ENCODE data around the gene AIP.
"Not testable (repeated sequence)": the region's sequence is repeated elsewhere in the genome, so short reads cannot be mapped to it uniquely, and the experiment has no call there.

Gene AIP

DNA sequence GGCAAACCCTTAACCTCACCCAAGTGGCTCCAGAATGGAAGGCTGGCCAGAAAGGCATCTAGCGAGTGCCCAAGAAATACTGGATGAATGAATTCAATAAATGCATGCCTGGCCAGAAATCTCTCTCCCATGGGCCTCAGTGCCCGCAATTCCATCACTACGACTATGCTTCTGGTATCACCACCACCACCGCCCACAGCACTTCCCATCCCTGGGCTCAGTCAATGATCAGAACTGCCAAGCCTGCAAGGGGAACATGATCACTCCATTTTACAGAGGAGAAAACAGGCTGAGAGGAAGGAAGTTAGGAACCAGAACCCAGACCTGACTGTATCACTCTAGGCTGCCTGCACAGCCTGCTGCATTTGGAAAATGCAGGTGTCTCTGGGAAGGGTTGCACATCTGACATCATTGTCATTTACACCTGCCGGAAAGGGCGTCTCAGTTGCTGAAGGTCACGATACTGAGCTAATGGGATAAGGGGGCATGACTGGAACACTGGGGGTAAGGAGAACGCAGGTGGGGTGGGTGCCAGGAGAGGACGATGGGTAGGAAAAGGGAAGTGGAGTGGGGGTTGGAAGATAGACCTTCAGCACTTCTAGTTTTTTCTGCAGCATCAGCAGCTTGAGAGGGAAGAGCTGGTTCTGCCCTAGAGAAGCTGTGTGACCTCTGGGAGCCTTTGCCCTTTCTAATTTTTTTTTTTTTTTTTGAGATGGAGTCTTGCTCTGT is 33.5 kb upstream of the AIP start:
- no peak for DNase-seq

DNA sequence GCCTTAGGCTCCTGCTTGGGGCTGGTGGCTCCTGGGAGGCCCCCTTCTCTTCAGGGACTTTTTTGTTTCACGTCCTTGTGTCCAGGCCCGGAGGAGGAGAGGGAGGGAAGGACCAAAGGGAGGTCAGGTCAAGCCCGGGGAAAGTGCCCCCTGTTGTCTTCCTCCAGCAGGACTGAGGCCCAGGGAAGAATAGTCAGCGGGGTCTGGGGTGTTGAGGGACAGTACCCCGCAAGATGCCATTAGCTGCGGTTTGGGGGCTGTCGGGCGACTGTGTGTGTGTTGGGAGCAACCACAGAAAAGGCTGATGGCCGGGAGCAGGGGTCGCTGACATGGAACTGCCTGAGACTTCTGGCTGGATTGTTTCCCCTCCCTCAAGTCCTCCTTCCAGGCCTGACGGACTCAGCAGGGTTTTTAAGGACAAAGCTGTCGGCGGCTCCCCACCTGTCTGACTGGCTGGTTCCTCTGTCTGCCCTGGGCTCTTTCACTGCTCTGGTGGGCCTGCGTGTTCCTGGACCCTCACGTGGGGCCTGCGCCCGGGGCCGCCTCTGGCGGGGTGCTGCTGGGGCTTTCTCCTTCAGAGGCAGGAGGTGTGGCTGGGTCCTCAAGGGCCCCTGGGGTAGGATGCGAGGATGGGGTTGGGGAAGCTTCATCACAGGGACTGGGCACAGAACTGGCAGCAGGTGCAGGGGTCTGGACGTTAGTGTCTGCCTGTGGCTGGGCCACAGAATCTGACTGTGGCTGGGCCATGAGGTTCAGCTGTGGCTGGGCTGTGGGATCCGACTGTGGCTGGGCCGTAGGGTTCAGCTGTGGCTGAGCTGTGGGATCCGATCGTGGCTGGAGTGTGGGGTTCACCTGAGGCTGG is 31.8 kb upstream of the AIP start:
- no peak for DNase-seq

- DNase-seq = no peak
Measured at GRCh38 chr11:67451658-67451976, 31.2 kb upstream of the AIP start.

DNA sequence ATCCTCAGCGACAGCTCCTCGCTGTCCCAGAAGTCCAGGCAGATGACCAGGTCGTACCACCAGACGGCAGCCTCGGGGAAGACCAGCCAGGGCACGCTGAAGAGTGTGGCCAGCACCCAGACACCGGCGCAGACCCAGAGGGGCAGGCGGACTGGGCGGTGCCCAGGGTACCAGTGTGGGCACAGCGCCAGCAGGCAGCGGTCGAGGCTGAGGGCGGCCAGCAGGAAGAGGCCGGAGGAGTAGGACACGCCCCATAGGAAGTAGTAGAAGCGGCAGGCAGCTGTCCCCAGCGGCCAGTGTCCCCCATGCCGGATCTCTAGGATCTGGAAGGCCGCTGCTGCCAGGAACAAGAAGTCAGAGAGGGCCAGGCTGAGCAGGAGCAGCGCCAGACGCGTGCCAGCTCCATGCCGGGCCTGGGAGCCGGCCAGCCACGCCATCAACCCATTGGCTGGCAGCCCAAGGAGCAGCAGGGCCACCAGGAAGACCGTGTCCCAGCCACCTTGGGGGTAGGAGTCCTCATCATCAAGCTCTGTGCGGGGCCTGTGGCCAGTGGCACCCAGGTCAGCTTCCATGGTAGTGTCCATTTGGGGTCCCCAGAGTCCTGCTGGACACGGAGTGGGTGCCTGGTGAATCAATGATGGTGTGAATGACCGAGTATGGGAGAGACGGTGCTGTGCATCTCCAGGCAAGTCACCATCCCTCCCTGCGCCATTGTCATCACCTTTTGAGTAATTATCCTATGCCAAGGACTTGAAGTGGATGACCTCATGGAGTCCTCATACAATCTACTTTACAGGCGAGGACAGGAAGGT is 30.5 kb upstream of the AIP start, which contains the start of gene GPR152:
Gene GPR152 (minus strand): TSS at position 589 of the 812 bp plus-strand sequence. CDS start 5 bp downstream, at position 584.
- DNase-seq = no peak

GRCh38 chr11:67453816-67454732 is 28.8 kb upstream of the AIP start:
- no peak for DNase-seq

- no peak for DNase-seq
Measured at GRCh38 chr11:67455054-67455453, 27.8 kb upstream of the AIP start, which contains the start of gene CABP4. Gene CABP4 (plus strand): TSS chr11:67455354. CDS start chr11:67455424, 70 bp downstream.

GRCh38 chr11:67456068-67456705 is 26.6 kb upstream of the AIP start:
- no peak for DNase-seq

GRCh38 chr11:67457453-67457852 is 25.4 kb upstream of the AIP start:
- no peak for DNase-seq

DNA sequence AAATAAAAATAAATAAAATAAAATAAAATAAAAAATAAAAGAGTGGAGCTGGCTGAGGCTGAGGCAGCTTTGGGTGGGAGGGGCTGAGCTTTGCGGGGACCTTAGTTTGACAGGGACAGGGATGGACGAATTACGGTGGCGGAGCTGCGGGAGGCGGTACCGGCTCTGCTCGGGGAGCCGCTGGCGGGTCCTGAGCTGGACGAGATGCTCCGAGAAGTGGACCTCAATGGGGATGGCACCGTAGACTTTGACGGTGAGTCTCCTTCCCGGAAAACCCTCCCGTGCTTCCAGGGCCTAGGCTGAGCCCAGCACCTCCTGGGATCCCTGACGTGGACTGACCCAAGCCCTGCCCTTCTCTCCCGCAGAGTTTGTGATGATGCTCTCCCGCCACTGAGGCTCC is 24.6 kb upstream of the AIP start:
- DNase-seq = no peak

GRCh38 chr11:67463186-67463585 is 19.6 kb upstream of the AIP start:
- DNase-seq = no peak

DNA sequence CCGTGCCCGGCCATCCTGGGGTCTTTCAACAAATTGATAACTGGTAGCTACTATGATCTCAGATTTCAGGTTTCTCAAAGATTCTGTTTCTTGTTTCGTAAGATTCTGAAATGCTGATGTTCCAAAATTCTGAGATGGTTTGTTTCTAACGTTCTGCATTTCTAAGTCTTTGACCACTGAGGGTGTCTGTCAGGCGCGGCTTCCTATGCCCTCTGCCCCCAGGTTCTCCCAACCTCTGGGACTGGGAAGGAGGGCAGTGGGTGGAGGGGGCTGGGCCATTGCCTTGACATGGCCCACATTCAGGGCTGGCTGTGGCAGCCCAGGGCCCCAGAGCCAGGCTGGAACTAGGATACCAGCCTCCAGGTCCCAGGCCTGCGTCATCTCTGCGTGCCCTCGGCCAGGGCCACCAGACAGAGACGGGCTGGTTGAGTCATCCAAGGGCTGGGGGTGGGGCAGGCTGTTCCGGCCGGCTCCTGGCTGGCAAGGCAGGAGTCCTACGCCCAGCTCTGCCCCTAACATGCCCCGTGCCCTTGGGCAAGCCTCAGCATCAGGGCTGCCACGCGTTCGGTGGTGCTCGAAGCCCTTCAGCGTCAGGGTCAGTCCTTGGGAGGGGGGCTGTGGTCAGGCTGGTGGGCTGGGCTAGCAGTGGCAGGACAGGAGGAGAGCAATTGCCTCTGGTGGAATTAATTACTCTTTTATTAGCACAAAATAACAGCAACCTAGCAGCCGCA is 19.0 kb upstream of the AIP start:
- DNase-seq = no peak

DNA sequence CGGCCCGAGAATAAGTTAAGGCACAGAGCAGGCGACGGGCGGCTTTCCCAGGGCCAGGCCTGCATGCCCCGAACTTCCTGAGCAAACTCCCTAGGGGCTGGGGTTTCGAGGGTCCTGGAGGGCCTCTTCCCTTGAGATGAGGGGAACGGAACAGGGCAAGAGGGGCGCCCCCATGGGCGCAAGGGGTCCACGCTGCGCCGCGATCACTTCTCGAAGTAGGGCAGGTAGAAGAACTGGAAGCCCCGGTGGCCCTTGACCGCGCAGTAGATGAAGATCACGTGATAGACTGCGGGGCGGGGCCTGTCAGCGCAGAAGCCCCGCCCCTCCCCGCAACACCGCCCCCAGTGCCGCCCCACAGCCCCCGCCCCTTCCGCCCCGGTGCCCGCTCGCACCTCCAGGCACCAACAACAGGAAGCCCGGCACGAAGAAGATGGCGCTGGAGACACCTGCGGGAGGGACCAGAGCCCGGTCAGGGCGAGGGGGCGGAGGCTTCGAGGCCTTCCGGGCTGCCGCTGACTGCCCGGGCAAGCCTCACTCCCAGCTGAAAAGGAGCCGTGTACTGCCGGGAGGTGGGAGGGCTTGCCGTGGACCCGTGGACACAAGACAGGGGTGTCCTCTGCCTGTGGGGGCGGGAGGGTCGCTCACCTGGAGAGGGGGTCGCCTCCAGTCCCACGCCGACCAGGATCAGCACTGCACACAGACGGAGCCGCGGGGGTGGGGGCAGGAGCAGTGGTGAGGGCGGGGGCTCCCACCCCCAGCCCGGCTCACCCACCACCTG is 18.2 kb upstream of the AIP start:
- DNase-seq = no peak

GRCh38 chr11:67465189-67465510 is 17.7 kb upstream of the AIP start:
- no peak for DNase-seq

DNA sequence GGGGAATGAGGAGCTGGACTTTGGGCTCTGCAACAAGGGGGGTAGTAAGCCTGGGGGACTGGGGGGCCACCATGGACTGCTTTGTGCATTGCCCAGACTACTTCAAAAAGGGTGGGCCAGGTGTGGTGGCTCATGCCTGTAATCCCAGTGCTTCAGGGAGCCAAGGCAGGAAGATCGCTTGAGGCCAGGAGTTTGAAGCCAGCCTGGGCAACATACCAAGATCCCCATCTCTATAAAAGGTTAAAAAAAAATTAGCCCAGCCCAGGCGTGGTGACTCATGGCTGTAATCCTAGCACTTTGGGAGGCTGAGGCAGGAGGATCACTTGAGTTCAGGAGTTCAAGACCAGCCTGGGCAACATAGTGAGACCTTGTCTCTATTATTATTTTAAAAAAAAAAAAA is 17.3 kb upstream of the AIP start:
- DNase-seq = not testable (repeated sequence)

DNA sequence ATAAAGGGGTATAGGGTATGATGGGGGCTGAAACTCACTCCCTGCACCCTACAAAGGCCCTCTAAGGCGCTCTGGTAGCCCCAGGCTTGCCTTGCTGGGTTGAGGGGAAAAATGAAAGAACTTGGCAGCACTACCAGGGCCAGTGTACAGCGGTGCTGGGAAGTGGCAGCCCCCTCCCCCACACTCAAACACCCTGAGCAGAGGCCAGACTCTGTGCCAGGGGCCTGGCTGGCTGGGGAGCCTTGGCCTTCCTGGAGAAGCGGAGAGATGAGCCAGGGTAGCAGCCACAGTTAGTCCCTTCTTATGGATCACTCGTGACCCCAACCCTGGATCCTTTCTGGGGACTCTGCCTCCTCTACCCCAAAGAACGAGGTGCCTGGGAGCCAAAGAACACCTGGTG is 16.5 kb upstream of the AIP start:
- no peak for DNase-seq

DNA sequence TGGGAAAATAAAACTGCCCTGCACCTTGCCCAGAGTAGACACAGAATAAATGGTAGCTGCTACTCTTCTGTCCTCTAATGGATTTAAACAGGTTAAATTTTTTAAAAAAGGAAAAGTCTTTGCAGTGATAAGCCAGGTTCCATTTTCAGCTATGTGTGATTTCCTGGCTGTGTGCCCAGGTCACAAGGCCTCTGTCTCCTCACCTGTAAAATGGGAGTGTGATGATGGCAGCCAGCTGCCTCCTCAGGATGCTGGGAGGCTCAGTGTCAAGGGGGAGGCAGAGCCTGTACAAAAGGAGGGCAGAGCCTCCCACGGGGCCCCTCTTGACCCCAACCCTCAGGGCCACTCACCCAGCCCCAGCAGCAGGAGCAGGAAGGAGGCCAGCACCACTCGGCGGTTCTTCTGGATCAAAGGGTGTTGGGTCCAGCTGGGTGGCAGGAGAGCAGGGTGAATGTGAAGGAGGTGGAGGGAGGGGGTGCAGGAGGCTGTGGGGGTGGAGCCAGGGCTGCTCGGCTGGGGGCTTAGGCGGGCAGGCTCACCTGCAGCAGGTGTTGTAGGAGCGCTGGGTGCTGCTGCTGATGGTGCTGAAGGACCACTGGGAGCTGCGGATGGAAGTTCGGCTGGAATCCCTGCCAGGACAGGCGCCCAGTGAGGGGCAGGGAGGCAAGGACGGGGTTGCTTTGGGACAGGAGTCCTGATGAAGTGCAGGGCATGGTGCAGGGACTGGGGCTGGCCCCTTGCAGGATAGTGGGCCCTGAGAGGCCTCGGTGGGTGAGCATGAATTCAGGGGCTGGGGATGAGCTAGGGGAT is 15.7 kb upstream of the AIP start:
- DNase-seq = no peak

GRCh38 chr11:67468056-67468455 is 14.8 kb upstream of the AIP start:
- no peak for DNase-seq

DNA sequence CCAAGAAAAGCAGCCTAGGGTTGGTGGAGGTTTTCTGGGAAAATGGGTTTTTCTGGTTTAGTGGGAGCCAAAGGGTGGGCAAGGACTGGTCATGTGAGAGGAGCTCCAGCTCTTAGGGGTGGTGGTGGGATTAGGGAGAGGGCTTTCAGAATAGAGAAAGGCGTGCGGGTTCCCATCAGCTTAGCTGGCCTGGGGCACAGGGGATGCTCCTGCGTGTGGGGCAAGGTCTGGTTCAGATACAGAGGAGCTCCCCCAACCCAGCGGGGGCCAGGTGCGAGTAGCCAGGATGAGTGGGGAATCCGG is 14.4 kb upstream of the AIP start:
- DNase-seq = no peak

- peak; percentile 90 for DNase-seq
Measured at GRCh38 chr11:67468759-67469507, 13.9 kb upstream of the AIP start, which contains the start of gene TMEM134. Gene TMEM134 (minus strand): TSS chr11:67469251. CDS start chr11:67469192, 59 bp downstream.
